ENCODE results near the gene EML4. TPM values are rescaled to one million over a fixed set of nuclear protein-coding genes. Genes with fewer than 3 reads are reported as not detected.
"Not testable (repeated sequence)": the region's sequence is repeated elsewhere in the genome, so short reads cannot be mapped to it uniquely, and the experiment has no call there.

Gene EML4
- total RNA-seq, 1 experiment from 2014 or later = 156 TPM

GRCh38 chr2:42270757-42271156 is 101.6 kb downstream of the EML4 start:
- in situ Hi-C loops (cut with HindIII; ENCODE audit: low sequenced_read_pairs) = no loop called here
- no peak for DNase-seq (ENCODE audit: low spot score)

DNA sequence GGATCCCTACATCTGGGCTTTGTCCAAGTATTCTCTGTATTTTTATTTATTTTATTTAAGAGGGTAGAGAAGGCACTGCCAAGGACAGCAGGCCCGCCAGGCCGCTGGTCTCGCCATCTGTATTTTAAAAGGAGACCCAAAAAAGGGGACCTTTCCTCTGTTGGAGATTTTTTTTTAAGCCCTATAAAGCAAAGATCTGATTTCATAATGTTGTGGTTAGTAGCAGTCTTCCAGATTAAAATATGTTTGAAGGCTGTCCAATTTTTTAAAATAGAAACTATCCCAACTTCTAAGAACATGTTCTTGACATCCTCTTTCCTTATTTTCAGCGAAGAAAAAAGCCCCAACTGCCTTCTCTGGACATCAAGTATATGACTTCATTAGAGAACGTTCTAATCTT is 102.1 kb downstream of the EML4 start:
- in situ Hi-C loops (cut with HindIII; ENCODE audit: low sequenced_read_pairs) = not testable (repeated sequence)

DNA sequence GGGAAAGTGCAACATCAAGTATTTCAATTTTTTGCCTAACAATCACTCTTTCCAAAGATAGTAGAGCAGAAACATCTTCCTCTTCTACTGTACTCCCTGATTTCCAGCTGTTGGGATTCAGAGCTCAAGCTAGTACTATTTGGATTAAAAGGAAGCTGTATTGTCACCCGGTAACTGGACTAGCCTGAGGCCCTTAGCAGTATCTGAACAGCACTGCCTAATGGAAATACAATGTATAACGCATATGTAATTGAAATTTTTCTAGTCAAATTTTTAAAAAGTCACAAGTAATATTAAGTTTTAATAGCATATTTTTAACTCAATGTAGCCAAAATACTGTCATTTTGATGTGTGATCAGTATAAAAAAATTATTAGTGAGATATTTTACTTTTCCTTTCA is 105.7 kb downstream of the EML4 start:
- in situ Hi-C loops (cut with HindIII; ENCODE audit: low sequenced_read_pairs) = no loop called here
- DNase-seq (ENCODE audit: low spot score) = no peak

More for the DNA sequence above, 102.1 kb downstream of the EML4 start:
- DNase-seq (ENCODE audit: low spot score) = not testable (repeated sequence)

DNA sequence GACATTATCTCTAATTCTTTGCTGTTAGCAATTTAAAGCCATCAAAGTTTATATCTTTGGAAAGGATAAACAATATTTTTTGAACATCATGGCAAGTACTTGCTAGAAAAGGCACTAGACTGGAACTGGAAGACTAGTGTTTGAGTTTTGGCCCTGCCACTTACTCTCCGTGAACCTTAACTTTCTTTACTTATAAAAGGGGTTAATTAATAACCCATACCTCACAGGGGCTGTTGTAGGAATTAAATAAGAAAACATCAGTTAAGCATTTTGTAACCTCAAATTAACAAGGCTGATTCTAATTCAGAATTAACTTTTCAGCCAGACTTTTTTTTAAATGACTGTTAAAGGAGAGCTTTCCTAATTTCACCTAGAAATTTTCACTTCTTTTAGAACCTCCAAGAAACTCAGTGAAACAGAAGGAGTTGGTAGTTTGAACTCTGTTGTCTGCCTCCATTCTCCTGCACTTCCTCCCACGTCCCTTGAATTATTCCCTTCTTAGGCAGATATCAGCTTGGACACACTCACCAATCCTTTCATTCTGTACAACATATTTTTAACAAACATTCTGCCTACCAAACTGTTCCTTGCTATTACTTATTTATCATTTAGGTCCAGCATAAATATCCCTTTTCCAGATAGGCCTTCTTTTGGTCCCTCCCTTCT is 112.4 kb downstream of the EML4 start:
- in situ Hi-C loops (cut with HindIII; ENCODE audit: low sequenced_read_pairs) = no loop called here
- DNase-seq (ENCODE audit: low spot score) = no peak

DNA sequence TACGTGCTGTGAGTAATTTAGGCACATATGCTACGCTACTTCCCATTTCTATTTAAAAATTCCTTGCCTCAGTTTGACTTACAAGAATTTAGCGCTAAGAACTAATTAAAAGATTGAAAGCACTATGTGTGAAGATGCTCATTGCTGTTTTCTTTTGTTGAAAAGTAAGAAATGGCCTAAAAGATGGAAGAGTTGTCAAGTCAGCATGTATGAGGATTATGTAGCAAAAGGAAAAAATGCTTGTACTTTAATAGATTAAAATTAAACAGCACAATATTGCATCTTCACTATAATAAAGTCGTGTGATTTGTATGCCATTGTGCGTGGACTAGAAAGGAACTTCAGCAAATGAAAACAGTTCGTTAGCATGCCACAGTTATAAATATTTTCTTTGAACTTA is 114.9 kb downstream of the EML4 start:
- DNase-seq (ENCODE audit: low spot score) = no peak
- in situ Hi-C loops (cut with HindIII; ENCODE audit: low sequenced_read_pairs) = no loop called here

DNA sequence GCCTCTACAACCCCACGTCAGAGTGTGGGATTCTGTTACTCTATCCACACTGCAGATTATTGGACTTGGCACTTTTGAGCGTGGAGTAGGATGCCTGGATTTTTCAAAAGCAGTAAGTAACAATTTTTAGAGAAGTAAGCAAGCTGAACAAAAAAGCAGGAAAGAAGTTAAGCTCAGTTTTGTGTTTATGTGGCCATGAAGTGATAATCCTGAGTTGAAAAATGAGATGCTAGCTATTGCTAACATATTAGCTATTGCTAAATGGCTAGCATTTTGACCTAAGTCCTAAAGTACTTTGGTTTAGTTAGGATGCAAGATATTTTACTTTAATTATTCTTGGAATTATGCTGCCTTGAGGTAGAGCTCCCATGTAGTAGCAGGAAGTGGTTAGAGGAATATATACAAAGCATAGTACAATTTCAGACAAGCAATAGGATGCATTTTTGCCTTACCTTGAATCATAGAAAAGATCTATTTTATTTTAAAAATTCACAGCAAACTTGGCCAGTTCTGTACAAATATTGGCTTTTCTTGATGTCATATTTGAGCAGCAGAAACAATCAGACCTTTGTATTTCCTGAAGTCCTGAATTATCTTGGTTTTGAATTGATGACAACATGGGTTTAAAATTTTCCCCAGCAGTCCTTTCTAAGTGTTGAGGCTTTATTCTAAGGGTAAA is 117.3 kb downstream of the EML4 start:
- in situ Hi-C loops (cut with HindIII; ENCODE audit: low sequenced_read_pairs) = no loop called here
- no peak for DNase-seq (ENCODE audit: low spot score)

DNA sequence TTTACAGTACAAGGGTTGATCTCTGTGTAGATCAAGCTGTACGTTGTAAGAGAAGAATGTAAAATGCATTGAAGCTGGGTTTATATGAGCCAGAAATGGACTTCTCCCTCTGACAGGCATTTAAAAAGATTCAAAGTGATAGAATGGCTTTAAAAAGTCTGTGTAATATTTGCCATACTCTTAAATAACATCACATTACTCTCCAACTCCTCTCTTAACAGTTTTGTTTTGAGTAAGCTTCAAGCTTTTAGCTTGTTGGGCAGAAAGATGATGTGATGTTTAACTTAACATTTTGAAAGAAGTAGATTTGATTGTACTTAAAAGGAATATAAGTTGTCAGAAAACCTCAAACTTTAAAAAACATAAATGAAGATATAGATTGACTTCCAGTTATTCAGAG is 119.7 kb downstream of the EML4 start:
- in situ Hi-C loops (cut with HindIII; ENCODE audit: low sequenced_read_pairs) = no loop called here
- DNase-seq (ENCODE audit: low spot score) = no peak

GRCh38 chr2:42289222-42289621 is 120.1 kb downstream of the EML4 start:
- in situ Hi-C loops (cut with HindIII; ENCODE audit: low sequenced_read_pairs) = no loop called here

DNA sequence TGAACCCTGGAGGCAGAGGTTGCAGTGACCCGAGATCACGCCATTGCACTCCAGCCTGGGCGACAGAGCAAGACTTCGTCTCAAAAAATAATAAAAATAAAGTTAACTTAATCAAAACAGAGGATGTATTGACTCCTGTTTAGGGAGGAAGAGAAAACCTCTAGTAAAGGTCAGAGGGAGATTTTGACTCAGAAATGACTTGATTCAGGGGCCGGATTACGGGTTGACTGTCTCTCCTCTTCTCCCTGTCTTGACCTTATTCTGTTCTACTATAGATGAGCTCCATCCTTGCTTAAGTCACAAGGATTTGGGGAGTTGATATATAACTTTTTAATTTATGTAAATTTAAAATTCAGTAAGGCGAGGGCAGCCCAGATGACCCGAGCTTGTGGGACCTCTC is 120.9 kb downstream of the EML4 start:
- DNase-seq (ENCODE audit: low spot score) = no peak
- in situ Hi-C loops (cut with HindIII; ENCODE audit: low sequenced_read_pairs) = no loop called here

More at GRCh38 chr2:42289222-42289621, 120.1 kb downstream of the EML4 start:
- DNase-seq (ENCODE audit: low spot score) = no peak

GRCh38 chr2:42293019-42293418 is 123.9 kb downstream of the EML4 start:
- DNase-seq (ENCODE audit: low spot score) = no peak
- in situ Hi-C loops (cut with HindIII; ENCODE audit: low sequenced_read_pairs) = no loop called here

DNA sequence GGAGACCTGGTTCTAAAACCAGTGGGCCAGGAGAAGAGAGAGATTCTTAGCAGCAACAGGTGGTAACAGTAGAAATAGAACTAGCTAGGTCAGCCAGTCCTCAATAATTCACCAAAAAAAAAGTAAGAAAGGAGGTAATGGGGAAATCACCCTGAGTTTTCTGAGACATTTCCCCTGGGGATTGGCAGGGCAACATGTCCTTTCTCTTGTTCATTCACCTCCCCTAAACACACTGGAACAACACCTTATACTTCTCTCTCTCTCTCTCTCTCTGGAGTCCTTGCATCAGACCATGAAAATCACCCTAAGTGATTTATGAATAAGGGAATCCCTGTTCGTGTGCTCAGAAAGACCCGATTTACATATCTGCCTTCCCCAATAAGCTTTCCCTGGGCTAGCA is 127.1 kb downstream of the EML4 start:
- DNase-seq (ENCODE audit: low spot score) = no peak
- in situ Hi-C loops (cut with HindIII; ENCODE audit: low sequenced_read_pairs) = no loop called here

GRCh38 chr2:42297322-42297936 is 128.3 kb downstream of the EML4 start:
- DNase-seq (ENCODE audit: low spot score) = no peak
- in situ Hi-C loops (cut with HindIII; ENCODE audit: low sequenced_read_pairs) = no loop called here

DNA sequence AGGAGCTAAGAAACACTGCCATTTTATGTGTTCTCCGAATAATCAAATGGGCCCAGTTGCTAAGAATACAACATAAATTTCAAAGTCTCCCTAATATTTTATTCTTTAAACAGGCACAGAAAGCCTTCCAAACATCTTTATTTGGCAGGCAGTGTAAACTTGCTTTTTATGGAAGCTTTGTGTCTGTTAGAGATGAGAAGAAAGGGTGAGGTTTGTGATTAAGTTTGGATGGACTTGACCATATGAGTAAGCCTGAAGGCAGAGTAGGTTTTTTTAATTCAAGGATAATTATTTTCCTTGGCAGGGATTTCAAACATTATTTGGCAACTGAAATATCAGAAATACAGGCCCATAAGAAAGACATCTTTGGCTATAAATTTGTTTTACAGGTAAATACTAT is 129.0 kb downstream of the EML4 start:
- in situ Hi-C loops (cut with HindIII; ENCODE audit: low sequenced_read_pairs) = no loop called here
- no peak for DNase-seq (ENCODE audit: low spot score)

DNA sequence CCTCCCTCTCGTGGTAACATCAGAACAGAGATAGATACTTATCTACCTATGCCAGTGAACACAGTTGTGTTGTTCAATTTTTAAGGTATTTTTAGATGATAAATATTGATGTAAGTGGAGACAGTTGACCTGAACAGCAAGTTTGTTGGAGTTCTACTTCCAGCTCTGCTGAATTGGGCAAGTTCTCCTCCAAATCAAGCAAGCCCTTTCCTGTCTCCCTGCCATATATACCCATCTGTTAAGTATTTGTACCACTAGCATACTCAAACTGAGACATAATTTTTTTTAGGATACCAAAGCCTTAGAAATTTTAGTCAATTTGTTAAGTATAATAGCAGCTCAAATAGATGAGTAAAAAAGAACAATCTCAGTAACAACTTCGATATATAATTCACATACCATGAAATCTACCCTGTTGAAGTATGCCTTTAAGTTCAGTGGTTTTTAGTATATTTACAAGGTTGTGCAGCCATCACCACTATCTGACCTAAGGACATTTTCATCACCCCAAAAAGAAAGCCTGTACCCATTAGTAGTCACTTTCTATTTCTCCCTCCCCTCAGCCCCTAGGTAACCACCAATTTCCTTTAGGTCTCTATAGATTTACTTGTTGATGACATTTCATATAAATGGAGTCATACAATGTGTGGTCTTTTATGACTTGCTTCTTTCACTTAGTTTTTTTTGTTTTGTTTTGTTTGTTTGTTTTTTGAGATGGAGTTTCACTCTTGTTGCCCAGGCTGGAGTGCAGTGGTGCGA is 130.0 kb downstream of the EML4 start:
- in situ Hi-C loops (cut with HindIII; ENCODE audit: low sequenced_read_pairs) = no loop called here

DNA sequence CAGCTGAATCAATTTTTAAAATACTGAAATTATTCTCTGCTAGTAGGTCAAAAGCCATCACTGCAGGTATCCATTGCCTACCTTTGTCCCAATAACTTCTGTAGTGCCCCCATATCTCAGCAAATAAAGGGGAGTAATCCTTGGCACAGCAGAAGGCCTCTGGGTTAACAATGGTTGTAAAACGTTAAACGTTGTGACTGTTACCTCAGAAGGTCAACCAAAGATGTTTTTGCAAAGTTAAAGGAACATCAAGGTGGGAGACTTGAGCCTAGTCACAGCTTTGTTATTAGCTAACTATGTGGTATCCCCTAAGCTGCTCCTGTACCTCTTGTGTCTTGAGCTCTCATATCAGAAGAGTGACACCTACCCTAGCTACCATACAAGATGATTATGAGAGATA is 131.4 kb downstream of the EML4 start:
- DNase-seq (ENCODE audit: low spot score) = no peak
- in situ Hi-C loops (cut with HindIII; ENCODE audit: low sequenced_read_pairs) = no loop called here

More for the DNA sequence above, 130.0 kb downstream of the EML4 start:
- DNase-seq (ENCODE audit: low spot score) = no peak

GRCh38 chr2:42303252-42303651 is 134.1 kb downstream of the EML4 start:
- in situ Hi-C loops (cut with HindIII; ENCODE audit: low sequenced_read_pairs) = no loop called here
- DNase-seq (ENCODE audit: low spot score) = no peak

DNA sequence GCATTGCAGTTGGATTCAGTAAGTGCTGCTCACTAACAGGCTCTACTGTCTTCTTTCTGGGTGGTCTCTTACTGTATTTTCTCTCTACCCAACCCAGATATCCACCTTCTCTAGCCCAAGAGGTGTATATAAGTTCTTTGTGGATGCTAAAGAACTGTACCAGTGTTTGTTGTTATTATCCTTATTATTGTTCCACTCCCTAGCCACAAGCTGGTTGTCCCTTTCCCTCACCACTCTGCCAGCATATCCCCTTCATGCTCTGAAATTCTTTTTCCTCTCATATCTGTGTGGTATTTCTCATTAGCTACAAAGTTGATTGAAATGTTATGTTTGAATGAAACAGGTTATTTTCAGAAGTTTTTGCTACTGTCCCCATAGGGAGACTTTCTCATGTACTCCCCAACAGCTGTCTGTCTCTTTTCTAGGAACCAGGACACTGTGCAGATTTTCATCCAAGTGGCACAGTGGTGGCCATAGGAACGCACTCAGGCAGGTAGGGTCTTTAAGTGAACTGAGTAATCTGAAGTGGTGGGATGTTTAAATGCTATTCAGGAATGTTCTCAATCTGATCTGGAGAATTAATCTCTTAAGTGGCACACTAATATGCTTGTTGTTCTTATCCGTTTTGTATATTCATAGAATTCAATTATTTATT is 135.0 kb downstream of the EML4 start:
- DNase-seq (ENCODE audit: low spot score) = no peak
- in situ Hi-C loops (cut with HindIII; ENCODE audit: low sequenced_read_pairs) = no loop called here

DNA sequence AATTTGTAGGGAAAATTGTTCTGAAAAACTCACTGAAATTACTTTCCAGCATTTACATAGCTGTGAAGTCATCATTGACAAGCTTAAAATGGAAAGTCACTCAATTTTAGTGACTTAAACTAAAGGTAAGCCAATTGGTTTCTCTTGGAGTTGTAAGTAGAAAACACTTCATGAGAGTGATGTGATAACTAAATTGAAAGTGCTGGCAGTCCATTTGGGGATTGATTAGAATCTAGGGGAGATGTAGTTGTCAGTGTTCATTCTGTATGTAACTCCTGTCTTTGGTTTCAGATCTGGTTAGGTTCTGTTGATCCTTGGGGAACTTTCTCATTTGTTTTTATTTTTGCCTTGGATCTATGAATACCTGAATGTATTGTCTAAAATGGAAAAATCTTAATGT is 138.0 kb downstream of the EML4 start:
- no peak for DNase-seq (ENCODE audit: low spot score)
- in situ Hi-C loops (cut with HindIII; ENCODE audit: low sequenced_read_pairs) = no loop called here

- DNase-seq (ENCODE audit: low spot score) = no peak
- in situ Hi-C loops (cut with HindIII; ENCODE audit: low sequenced_read_pairs) = no loop called here
Observed at GRCh38 chr2:42309366-42309765, 140.2 kb downstream of the EML4 start.

Measured in G401 (cell line).